MCF 10A (cell line): ENCODE data around the gene CNN2. TPM values are rescaled to one million over a fixed set of nuclear protein-coding genes. Genes with fewer than 3 reads are reported as not detected.
A peak's percentile ranks its signal among the peaks of the same experiment; 100 is the strongest.

Experiments used
- BruUV-seq: library from RNA; stranded (reverse); fragments of 400-500 nt; replicated peaks from 2 replicates; lab custom pipeline; 2021; lab: Mats Ljungman, UMichigan
- CTCF ChIA-PET: fragments of 300-600 bp; sonication (Branson Sonifier 250); formaldehyde crosslinking; extraction: SDS; loops from one replicate; lab custom pipeline; 2021; ENCODE audit warnings: antibody characterized with exemption, inconsistent platforms; lab: Yijun Ruan, JAX
- POLR2A ChIA-PET: fragments of 300-600, 350-650 bp; sonication (Branson Sonifier 250); formaldehyde crosslinking; extraction: SDS; loops from one replicate; lab custom pipeline; 2020; ENCODE audit warnings: antibody characterized with exemption, inconsistent platforms; lab: Yijun Ruan, JAX
- DNase-seq: peaks from one replicate; pipeline ENCODE4 v3.0.0-alpha.2; 2018; ENCODE audit not compliant: unreplicated experiment
- H3K27ac Mint-ChIP-seq: one replicate; pipeline ENCODE4 v1.8.0; 2022; ENCODE audit warnings: mild to moderate bottlenecking, low read depth, mixed read lengths; ENCODE audit not compliant: unreplicated experiment
- H3K27me3 Mint-ChIP-seq: one replicate; pipeline ENCODE4 v1.8.0; 2022; ENCODE audit warnings: mixed read lengths; ENCODE audit not compliant: insufficient read depth, unreplicated experiment
- H3K36me3 Mint-ChIP-seq: one replicate; pipeline ENCODE4 v1.8.0; 2022; ENCODE audit warnings: mild to moderate bottlenecking, moderate library complexity, mixed read lengths; ENCODE audit not compliant: insufficient read depth, unreplicated experiment
- H3K4me1 Mint-ChIP-seq: one replicate; pipeline ENCODE4 v1.8.0; 2022; ENCODE audit warnings: mixed read lengths; ENCODE audit not compliant: insufficient read depth, unreplicated experiment
- H3K4me3 Mint-ChIP-seq: one replicate; pipeline ENCODE4 v1.8.0; 2022; ENCODE audit warnings: mild to moderate bottlenecking, moderate library complexity, mixed read lengths; ENCODE audit not compliant: unreplicated experiment
- H3K9me3 Mint-ChIP-seq: one replicate; pipeline ENCODE4 v1.8.0; 2022; ENCODE audit warnings: mixed read lengths; ENCODE audit not compliant: unreplicated experiment
- intact Hi-C: fragments of 100-400 bp; cut with micrococcal nuclease; formaldehyde crosslinking; loops from 2 replicates; pipeline ENCODE4 v1.14.1; 2022
- total RNA-seq: library from RNA; stranded (reverse); gene quantifications from 2 replicates; pipeline ENCODE4 v1.2.3, GENCODE V29; 2022
- TF ChIP-seq, protein P1 (sequence below): fragments of 200-600 bp; IDR thresholded peaks from one replicate; pipeline ENCODE4 v1.8.0; 2022; ENCODE audit warnings: antibody characterized with exemption, mild to moderate bottlenecking; ENCODE audit not compliant: unreplicated experiment

CNN2 gene
- total RNA-seq, 1 experiment from 2014 or later, result 166 TPM

DNA sequence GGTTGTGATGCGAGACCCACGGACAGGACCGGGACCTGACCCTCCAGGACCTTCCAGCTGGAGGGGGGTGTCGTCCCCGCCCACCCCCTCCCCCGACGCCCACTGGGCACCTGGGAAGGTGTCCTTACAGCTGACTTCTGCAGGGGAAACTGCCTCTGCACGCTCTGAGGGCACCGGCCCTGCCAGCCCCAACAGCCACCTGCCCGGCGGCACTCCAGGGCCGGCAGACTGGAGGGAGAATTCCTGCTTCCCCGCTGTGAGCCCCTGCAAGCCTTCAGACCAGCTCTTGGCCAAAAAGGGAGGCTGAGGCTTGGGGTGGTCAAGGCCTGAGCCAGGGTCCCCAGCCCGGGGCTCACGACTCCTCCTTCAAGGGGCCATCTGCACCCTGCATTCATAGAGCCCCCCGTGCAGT lies 1.2 kb downstream of the CNN2 start:
- ChIA-PET CTCF (interaction anchor here (0.5 to 1.3 kb wide), 4 partner anchors 9 to 213 kb away, joined by 3 read pairs; no protein-coding TSS in a partner anchor), POLR2A (interaction anchor here (0.5 to 5.8 kb wide), 24 partner anchors 8 to 317 kb away, joined by 3 to 97 read pairs (median 6); partner anchors contain the start of genes ABCA7, ARHGAP45, CIRBP and GPX4)
- H3K27me3 Mint-ChIP-seq, result no peaks in the 10 kb centered on the region
- H3K4me1 Mint-ChIP-seq, result peaks cover 12% of the 10 kb centered on the region
- H3K4me3 Mint-ChIP-seq, result peak overlapping the region; percentile 86
- peak overlapping the region; percentile 66 for H3K27ac Mint-ChIP-seq
- peaks cover 35% of the 10 kb centered on the region for H3K36me3 Mint-ChIP-seq
- TF ChIP-seq, protein P1, sequence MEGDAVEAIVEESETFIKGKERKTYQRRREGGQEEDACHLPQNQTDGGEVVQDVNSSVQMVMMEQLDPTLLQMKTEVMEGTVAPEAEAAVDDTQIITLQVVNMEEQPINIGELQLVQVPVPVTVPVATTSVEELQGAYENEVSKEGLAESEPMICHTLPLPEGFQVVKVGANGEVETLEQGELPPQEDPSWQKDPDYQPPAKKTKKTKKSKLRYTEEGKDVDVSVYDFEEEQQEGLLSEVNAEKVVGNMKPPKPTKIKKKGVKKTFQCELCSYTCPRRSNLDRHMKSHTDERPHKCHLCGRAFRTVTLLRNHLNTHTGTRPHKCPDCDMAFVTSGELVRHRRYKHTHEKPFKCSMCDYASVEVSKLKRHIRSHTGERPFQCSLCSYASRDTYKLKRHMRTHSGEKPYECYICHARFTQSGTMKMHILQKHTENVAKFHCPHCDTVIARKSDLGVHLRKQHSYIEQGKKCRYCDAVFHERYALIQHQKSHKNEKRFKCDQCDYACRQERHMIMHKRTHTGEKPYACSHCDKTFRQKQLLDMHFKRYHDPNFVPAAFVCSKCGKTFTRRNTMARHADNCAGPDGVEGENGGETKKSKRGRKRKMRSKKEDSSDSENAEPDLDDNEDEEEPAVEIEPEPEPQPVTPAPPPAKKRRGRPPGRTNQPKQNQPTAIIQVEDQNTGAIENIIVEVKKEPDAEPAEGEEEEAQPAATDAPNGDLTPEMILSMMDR, result no peak
- peak; percentile 49 for DNase-seq
- no peaks in the 10 kb centered on the region for H3K9me3 Mint-ChIP-seq
- no TSS peak for BruUV-seq
- intact Hi-C loops, result no loop called here

DNA sequence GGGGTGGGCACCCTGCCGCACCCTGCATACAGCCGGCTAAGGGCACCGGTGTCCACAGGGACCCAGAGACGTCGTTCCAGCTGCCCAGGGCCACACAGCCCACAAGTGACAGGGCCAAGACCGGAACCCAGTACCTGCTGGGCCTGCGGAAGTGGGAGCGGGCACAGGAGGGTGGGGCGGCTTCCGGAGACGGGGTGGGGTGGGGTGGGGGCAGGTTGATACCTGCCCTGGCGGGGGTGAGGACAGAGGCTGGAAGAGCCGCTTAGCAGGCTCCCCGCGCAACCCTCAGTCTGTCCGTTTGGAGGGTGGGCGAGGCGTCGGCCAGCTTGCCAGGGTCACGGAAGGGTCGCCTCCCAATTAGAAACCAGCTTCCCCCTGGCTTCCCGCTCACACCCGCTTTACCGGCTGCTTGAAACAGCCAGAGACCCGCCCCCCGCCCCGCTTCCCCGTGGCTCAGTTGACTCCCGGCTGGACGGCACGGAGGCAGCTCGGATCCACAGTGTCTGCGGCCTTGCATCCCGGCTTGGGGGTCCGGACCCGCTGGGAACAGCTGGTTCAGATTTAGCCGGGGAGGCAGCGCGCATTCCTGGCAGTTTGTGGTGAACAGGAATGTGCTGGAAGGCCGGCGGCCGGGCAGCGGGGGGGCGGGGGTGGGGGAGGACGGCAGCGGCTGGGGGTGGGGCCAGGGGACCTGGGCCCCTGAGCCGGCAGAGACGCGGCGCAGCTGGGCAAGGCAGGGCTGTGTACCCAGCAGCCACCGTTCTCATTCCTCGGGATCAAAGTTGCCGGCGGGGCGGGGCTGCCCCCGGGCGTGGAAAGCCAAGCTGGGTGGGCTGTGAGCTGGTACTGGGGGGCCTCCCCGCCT lies 1.9 kb downstream of the CNN2 start:
- H3K4me3 Mint-ChIP-seq, result peak overlapping the region; percentile 86
- peak overlapping the region; percentile 66 for H3K27ac Mint-ChIP-seq
- peak; percentile 80 for DNase-seq
- no peaks in the 10 kb centered on the region for H3K9me3 Mint-ChIP-seq
- CTCF ChIA-PET, result interaction anchor here (1.1 to 1.3 kb wide), 3 partner anchors 10 to 213 kb away, joined by 3 to 5 read pairs (median 3); partner anchors contain the start of gene ARHGAP45
- peaks cover 12% of the 10 kb centered on the region for H3K4me1 Mint-ChIP-seq
- peaks cover 41% of the 10 kb centered on the region for H3K36me3 Mint-ChIP-seq
- no TSS peak for BruUV-seq
- POLR2A ChIA-PET, result interaction anchor here (0.5 to 5.8 kb wide), 17 partner anchors 9 to 286 kb away, joined by 3 to 97 read pairs (median 11); partner anchors contain the start of genes ABCA7, ARHGAP45, CIRBP and GPX4
- no peaks in the 10 kb centered on the region for H3K27me3 Mint-ChIP-seq
- intact Hi-C loops, result no loop called here
- TF ChIP-seq, protein P1, result no peak

DNA sequence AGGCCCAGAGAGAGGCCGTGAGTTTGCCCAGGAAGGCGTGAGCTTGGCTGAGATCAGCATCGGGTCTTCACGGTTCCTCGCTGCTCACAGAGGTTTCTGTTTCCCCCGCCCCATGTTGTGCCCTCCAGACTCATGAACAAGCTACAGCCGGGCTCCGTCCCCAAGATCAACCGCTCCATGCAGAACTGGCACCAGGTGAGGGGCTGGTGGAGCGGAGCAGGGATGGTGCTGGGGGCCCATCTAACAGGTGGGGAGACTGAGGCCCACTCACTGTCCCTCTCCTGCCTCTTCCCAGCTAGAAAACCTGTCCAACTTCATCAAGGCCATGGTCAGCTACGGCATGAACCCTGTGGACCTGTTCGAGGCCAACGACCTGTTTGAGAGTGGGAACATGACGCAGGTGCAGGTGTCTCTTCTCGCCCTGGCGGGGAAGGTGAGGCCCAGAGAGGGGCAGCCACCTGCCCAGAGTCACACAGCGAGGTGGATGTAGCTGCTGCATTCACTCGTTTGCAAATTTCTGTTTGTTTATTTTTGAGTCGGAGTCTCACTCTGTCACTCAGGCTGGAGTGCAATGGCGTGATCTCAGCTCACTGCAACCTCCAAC lies 6.0 kb downstream of the CNN2 start:
- no peaks in the 10 kb centered on the region for H3K9me3 Mint-ChIP-seq
- intact Hi-C loops, result no loop called here
- H3K27me3 Mint-ChIP-seq, result no peaks in the 10 kb centered on the region
- H3K4me3 Mint-ChIP-seq, result no peak overlapping the region
- peaks cover 16% of the 10 kb centered on the region for H3K4me1 Mint-ChIP-seq
- DNase-seq, result no peak
- CTCF ChIA-PET, result interaction anchor here (0.9 to 1.2 kb wide), 2 partner anchors 25 to 32 kb away, joined by 3 to 4 read pairs; no protein-coding TSS in a partner anchor
- TF ChIP-seq, protein P1, result no peak
- no TSS peak for BruUV-seq
- H3K36me3 Mint-ChIP-seq, result peaks cover 68% of the 10 kb centered on the region
- POLR2A ChIA-PET, result interaction anchor here (0.6 kb wide), 1 partner anchor 208 kb away, joined by 4 read pairs; no protein-coding TSS in a partner anchor
- no peak overlapping the region for H3K27ac Mint-ChIP-seq
